Glomerular visceral epithelial cell (primary cell): ENCODE data around the gene RTL1.

Source experiments
- DNase-seq: peaks from one replicate; pipeline ENCODE4 v3.0.0-alpha.2; 2016; ENCODE audit errors: extremely low spot score

RTL1 gene

DNA sequence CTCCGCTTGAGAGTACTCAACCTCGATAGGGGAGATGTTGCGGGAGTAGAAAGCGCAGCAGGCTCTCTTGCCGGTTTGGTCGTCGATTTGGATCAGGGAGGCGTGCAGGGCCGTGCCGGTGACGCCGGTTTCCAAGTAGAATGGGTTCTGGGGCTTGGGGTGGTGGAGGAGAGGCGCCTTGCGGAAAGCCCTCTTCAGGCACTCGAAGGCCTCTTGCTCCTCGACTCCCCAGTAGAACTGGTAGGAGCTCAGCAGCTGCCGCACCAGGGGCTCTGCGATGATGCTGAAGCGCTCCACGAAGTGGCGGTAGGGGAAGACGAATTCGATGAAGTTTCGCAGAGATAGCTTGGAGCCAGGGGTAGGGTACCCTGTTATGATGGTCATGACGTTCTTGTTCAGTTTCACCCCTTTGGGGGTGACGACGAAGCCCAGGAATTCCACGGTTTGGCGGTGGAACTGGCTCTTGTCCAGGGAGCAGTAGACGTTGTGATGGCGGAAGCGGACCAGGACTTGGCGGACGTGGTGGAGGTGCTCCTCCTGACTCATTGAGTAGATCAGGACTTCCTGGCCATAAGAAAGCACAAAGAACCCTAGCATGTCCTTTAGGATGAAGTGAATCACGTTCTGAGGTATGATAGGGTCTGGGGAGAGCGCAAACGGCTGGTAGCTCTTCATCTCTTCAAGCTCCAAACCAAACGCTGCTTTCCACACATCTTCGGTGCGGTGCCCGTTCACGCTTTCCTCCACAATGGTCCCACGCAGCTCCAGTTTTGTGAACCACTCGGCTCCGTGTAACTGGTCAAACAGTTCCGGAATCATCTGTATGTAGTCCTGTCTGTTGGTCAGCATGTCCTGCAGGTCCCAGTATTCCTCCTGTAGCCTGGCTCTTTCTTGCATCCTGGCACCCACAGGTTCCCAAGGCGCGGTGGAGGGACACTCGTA is 21.2 kb downstream of the RTL1 start:
- DNase-seq = no peak

DNA sequence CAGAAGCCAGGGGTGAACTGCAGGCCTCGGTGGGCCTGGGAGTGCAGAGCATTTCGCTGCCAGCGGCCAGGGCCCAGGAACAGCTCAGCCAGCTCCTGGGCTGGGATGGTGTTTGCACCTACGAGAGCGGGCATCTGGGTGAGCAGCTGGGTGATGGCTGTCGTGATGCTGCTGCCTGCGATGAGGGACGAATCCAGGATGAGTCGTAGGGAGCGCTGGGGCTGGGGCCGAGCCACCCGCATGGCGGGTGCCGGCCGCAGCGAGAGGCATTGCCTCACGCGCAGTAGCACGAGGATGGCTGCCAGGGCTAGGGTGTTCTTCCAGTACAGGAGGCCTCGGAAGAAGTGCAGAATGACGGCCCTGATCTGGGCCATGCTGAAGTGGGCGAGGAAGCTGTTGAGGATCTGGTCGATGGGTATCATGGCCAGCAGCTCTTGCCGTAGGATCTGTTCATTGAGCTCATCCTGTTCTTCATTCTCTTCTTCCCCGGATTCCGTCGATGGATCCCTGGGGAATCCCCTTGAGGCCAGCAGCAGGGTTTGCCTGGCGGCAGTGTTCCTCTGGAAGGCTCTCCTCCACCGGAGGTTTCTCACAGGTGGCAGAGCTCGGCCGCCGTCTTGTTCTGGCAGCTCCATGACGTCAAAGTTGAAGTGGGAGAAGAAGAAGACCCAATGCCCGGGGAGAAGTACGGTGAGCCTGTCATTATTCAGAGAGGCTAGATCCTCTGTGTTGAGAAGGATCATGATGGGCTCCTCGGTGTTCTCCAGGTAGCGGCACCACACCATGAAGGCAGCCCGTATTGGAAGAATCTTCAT is 22.1 kb downstream of the RTL1 start:
- DNase-seq = no peak

DNA sequence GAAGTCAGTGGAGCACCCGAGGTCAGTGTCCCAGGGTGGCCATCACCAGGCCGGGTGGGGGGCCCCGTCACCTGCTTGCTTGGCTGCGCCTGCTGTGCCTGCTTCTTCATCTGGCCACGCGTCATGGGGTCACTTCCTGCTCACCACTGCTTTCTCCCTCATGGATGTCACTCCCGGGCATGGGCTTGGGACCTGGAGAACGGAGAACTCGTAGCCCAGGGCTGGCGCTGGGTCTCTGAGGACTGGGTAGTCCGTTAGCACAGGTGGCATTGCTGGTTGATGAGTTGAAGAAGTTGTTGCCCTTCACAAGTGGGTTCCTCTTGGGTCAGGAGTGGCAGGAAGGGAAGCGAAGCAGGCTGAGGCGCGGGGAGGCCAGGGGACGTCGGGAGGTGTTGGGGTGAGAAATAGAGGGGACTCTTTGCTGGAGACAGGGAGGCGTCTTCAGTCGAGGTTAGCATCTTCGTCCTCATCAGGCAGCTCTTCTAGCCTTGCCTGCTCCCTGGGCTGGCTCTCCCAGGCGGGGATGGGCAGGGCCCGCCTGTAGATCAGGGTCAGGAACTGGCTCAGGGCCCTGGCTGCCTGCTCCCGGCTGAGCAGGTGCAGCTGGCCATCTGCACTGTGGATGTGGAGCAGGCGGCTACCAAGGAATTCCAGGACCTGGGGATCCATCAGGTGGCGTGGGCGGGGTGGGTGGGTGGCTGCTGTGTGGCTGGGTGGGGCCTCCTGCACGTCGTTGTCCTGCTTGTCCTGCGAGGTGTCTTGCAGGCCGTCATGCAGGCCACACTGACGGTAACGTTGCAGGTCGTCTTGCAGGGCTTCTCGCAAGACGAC is 23.0 kb downstream of the RTL1 start:
- no peak for DNase-seq

DNA sequence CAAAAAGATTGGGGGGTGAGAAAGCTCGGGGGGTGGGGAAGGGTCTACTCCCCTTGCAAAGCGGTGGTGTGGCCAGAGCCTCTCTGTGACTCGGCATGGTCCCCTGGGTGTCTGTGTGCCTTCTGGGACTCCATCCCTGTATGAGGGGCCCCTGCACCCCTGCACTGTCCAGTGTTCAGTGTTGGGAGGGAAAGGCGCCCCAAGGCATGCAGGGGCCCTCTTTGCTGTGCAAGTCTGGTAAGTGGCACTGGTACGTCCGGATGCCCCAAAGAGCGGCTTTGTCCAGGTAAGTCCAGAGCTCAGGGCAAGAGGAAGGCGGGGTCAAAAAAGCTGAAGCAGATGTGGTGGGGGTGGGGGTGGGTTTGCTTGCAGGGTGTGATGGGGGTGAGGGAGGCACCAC is 23.7 kb downstream of the RTL1 start:
- DNase-seq = no peak

DNA sequence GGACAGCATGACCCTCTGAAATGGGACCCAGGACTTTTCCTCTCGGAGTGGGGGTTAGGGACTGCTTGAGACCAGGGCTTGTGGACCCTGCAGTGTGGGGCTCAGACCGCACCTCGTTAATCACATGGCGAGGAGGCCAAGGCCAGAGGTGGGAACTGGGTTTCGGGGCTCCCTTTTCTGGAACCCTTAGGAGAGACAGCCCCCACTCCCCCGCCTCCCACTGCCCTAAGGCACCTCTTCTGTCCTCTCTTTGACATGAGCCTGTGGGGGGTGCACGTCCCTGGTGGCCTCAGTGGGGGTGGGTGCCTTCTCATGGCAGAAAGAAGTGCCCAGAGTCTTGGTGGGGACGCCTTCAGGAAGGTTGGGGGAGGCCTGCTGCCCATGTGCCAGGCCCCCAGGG is 24.3 kb downstream of the RTL1 start:
- no peak for DNase-seq

DNA sequence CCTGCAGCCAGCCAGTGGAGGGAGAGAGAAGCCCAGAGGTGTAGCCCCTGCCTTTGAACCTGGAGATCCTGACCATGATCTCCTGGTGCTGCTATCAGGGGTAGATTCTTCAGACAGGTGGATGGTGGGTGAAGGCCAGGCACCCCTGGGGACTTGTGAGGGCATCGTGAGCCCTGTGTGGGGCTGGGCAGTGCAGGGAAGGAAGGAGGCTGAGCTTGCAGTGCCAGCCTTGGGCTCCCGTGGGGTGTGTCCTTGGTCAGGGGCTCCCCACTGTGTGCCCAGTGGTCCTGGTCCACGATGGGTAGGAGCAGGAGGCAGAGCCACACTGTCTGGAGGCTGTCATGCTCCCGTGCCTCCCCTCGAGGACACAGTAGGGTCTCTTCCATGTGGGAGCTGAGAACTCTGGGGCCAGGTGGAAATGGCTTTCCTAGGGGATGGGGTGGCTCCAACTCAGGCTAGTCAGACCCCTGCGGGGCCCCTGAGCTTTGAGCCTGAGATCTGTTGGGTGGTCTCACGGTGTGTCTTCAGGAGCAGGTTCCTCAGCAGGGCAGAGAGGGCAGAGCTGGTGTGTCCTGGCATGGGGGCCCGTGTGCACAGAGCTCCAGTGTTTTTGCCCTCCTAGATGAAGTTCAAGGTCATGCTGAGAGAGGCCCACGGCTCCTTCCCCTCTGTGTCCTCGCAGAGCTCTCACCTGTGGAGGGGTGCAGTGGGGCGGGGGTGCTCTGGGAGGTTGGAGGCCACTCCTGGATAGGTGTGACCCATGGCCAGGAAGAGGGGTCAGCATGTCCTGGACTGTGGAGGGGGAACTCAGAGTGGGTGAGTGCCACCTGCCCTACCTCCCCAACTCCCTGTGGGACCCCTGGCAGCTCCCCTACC is 25.0 kb downstream of the RTL1 start:
- no peak for DNase-seq

DNA sequence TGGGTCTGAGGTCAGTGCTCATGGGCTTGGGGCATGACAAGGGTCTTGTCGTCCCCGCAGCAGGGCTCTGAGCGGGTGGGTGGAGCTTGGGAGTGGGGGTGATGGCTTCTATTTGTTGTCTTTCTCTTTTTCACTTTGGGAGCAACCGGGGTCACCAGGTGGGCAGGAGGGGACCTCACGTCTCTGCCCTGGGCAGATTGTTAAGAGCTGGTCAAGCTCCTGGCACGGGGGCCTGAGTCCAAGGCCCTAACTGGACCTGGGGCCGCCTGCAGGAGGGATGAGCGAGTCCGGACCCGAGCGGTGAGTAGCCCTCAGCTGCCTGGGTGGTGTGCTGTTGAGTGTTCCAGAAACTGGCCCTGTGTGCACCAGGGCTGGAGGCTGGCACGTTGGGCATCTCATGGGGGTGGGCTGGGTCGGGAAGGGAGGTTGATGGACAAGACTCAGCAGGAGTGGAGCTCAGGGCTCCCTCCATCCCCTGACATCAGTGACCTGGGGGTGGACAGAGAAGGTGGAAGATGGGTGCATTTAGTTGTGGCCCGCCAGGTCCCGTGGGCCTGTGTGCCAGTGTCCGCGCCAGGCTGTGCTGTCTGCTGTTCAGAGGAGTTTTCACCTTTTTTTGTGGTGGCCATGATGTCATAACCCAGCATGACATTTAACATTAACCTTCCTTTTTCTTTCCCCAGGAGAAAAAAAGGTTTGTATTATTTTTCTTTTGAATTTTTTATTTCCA is 27.5 kb downstream of the RTL1 start:
- DNase-seq = no peak

DNA sequence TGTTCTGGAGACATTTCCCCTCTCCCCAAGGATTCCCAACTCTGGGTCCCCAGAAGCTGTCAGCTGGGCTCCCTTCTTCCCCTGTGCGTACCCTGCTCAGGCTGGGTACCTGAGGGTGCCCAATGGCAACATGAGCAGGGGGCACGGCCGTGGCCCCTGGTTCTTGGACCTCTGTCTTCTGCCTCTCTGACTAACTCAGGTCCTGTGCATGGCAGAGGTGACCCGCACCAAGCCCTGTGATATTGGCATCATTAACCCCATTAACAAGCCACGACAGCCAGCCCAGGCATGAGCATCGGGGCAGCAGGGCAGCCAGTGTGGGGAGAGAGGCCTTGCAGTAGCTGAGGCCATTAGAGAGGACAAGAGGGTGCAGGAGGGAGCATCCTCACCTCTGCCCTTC is 28.4 kb downstream of the RTL1 start:
- no peak for DNase-seq

DNA sequence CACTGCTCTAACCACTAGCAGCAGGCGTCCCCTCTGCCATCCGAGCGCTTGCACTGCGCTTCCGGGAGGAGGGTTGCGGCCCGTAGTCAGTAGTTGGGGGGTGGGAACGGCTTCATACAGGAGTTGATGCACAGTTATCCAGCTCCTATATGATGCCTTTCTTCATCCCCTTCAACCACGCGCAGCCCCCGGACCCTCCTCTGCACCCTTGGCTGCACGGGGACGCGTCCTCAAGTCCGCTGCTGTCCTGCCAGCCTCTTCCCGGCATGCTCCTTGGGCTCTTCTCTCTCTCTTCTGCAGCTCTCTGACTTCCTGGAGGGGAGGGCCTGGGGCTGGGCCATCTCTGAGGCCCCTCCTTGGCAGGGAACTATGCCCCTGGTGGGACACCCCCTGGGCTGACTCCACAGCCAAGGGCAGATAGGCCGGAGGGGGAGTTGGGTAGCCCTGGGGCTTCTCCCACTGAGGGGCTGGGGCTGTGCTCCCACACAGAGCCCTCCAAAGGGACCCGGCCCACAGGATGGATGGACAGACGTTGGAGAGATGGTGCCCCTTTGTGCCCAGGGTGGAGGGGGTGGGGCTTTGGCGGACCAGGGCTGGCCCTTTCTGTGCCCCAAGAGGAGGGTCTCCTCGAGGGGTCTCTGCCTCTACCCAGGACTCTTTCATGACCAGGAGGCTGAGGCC is 29.0 kb downstream of the RTL1 start:
- no peak for DNase-seq

DNA sequence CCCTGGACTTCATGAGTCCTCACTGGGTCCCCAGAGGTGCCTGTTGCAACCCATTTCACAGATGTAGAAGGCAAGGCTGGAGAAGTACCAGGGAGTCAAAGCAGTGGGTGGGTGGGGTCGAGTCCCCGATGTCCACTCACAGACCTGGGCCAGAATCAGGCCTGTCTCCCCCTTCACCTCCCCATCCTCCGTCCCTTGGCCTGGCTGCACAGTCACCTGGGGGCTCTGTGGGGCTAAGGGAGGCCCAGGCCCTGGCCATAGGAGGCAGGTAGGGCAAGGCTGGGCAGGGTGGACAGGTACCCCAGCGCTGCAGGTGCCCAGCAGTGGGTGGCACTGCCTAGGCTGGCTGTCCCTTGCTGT is 29.5 kb downstream of the RTL1 start:
- no peak for DNase-seq

DNA sequence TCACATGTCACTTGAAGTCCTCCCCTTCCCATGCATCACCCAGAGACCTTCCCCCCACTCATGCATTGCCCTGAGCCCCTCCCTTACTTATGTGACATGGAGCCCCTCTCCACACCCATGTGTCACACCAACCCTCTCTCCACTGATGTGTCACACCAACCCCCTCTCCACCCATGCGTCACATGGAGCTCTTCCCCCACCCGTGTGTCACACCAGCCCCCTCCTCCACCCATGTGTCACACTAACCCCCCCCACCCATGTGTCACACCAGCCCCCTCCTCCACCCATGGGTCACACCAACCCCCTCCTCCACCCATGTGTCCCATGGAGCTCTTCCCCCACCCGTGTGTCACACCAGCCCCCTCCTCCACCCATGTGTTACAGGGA is 30.4 kb downstream of the RTL1 start:
- DNase-seq = no peak

DNA sequence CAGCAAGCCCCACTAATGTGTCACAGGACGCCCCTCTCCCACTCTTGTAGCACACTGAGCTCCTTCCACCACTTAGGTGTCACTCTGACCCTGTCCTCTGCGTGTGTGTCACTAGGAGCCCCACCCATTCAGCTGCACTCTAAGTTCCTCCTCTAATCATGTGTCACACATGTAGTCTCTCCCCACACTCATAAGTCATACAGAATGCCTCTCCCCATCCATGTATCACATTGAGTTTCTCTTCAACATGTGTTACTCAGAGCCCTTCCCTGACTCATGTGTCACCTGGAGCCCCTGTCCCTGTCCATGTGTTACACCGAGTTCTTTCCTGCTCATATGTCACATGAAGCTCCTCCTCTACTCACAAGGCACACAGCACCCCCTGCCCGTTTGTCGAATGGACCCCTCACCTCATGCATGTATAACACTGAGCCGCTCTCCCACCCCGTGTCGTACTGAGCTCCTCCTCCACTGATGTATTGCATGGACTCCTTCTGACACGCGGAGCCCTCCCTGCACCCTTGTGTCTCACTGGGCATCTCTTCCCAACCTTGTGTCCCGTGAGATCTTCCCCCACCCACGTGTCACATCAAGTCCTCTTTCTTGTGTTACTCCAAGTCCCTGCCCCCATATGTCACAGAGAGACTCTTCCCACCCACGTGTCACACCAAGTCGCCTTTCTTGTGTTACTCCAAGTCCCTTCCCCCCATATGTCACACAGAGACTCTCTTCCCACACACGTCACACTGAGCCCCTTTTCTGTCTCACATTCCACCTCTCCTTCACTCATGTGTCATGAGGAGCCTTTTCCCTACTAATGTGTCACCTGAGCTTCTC is 31.0 kb downstream of the RTL1 start:
- DNase-seq = no peak

DNA sequence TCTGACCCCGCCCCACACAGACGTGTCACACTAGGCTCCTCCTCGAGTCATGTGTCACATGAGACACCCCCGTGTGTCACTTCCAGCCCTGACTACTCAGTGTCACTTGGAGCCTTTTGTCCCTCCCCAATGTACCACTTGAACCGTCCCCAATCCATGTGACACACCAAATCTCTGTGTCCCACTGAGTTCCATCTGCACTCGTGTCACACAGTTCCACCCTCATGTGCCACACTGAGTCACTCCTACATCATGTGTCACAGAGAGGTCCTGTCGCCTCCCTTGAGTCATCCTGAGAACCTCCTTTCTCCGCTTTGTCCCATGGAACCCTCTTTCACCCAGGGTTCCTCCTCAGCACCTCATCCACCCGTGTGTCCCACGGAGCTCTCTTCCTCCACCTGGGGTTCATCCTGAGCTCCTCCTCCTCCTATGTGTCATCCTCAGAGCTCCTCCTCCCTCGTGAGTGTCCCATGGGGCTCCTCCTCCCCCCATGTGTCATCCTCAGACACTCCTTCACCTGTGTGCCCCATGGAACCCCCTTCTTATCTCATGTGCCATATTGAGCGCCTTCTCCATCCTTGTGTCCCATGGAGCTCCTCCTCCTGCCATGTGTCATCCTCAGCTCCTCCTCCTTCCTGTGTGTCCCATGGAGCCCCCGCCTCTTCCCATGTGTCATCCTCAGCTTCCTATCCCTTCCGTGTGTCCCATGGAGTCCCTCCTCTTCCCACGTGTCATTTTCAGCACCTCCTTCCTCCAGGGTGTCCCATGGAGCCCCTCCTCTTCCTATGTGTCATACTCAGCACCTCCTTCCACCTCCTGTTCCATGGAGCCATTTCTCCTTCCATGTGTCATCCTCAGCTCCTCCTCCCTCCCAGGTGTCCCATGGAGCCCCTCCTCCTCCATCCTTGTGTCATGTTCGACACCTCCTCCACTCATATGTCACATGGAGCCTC is 32.0 kb downstream of the RTL1 start:
- DNase-seq = no peak

DNA sequence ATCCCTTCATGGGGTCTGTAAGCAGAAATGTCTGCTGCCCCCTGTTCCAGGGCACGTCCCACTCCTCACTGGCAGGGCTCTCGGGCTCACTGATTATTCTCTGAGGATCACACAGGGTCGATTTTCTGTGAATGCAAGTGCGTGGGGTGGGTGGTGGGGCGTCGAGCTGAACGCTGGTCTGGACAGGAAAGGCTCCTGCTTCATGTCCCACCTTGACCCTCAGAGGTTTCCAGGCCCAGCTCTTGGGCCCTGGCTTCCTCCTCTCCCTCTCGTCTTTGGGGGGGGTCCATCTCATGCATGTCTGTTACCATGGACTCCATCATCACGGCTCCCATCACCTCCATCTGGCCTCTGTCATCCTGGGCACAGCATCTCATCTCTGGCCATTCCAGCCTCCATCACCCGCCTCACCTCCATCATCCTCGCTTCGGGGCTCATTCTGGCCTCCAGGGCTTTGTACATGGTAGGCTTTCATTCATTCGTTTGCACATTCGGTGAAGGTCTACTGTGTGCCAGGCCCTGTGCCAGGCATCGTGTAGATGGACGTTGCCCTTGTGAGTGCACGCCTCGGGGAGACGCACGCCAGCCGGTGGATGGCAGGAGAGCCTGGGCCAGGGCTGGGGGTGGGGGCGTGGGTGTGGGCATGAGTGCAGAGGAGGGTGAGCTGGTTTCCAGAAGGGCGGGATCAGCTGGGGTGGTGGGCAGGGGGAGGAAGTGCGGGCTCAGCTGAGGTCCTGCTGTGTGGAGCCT is 34.7 kb downstream of the RTL1 start:
- no peak for DNase-seq

DNA sequence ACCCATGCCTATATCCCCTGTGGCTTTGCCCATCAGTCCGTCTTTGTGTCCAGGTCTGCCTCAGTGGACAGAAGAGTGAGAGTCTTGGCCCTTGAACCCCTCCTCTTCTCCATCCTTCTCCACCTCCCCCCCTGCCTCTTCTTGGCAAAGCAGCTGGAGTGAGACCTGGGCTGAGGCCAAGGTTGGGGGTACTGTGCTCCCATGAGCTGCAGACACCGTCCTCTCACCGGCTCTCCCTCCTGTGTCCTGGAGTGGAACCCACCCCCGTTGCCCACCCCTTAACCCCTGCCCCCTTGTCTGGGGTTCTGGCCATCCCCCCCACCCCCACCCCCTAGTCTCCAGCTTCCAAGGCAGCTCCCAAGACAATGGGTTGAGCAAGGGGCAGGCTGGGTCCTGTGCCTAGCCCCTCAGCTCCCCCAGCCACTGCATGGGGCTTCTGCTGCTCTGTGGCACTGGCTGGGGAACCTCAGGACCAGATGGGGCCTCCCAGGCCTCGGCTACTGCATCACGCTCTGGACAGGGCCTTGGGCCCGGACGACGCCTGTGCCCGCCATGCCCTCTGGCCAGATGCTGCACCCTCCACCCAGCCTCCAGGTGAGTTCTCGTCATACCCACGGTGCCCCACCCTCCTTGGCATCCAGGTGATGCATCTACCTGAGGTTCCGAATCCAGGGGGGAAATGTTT is 35.7 kb downstream of the RTL1 start:
- no peak for DNase-seq
